Endothelial cell of umbilical vein (primary cell): ENCODE results near the gene IFT27. TPM values are rescaled to one million over a fixed set of nuclear protein-coding genes. Genes with fewer than 3 reads are reported as not detected.

Experiments
- BruUV-seq: library from RNA; stranded (reverse); fragments of 400-500 nt; replicated peaks from 2 replicates; lab custom pipeline; 2021; lab: Mats Ljungman, UMichigan
- CTCF ChIA-PET: fragments of 300-600, 350-600 bp; sonication (Branson Sonifier 250); formaldehyde crosslinking; loops from one replicate; lab custom pipeline; 2021; ENCODE audit warnings: antibody characterized with exemption, inconsistent platforms; lab: Charles Lee
- POLR2A ChIA-PET: fragments of 300-600, 350-600 bp; sonication (Branson Sonifier 250); formaldehyde crosslinking; loops from one replicate; lab custom pipeline; 2021; ENCODE audit warnings: antibody characterized with exemption, inconsistent platforms; lab: Charles Lee
- DNase-seq: peaks from one replicate; pipeline ENCODE4 v3.0.0-alpha.2; 2011; ENCODE audit warnings: low read depth, low spot score
- FAIRE-seq: peaks from 2 replicates; lab custom pipeline; 2011; peaks lifted over from hg19 to GRCh38; lab: Jason Lieb, UNC
- H2AFZ ChIP-seq: 2 replicates; pipeline ENCODE4 v1.6.0; 2012; ENCODE audit warnings: low read depth, low read length, control low read depth, inconsistent platforms
- H3K27ac ChIP-seq: 2 replicates; pipeline ENCODE4 v1.5.1; 2011; ENCODE audit warnings: low read depth, mild to moderate bottlenecking, control low read depth, low read length, moderate library complexity; ENCODE audit not compliant: insufficient read depth
- H3K27me3 ChIP-seq, 2 experiments: 2 replicates each; pipeline versions ENCODE4 v1.6.0 to v1.6.1; 2011; ENCODE audit warnings: low read length in 2 of 2, mixed read lengths in 1 of 2; ENCODE audit not compliant: control insufficient read depth in 2 of 2, insufficient read depth in 2 of 2
- H3K36me3 ChIP-seq, 2 experiments: 2 replicates in 1 of 2; 3 replicates in 1 of 2; pipeline ENCODE4 v1.5.1; 2011; ENCODE audit warnings: low read length in 2 of 2, mild to moderate bottlenecking in 1 of 2, moderate library complexity in 1 of 2; ENCODE audit not compliant: control insufficient read depth in 2 of 2, insufficient read depth in 2 of 2; ENCODE audit errors: extremely low read depth in 1 of 2
- H3K4me1 ChIP-seq: 3 replicates; pipeline ENCODE4 v1.5.1; 2011; ENCODE audit warnings: mild to moderate bottlenecking, low read length; ENCODE audit not compliant: control insufficient read depth, insufficient read depth; ENCODE audit errors: extremely low read depth
- H3K4me2 ChIP-seq: 2 replicates; pipeline ENCODE4 v1.6.1; 2011; ENCODE audit warnings: low read length, control low read depth, mixed read lengths; ENCODE audit not compliant: insufficient read depth
- H3K4me3 ChIP-seq, 3 experiments: fragments of 200-600 bp in 1 of 3; sonication (generic), shearing (Covaris generic) in 1 of 3; replicated peaks in 1 of 3; 2 replicates each; pipeline ENCODE4 v1.5.1; 2011 to 2016; ENCODE audit warnings: control low read depth in 3 of 3, low read length in 3 of 3, mild to moderate bottlenecking in 2 of 3, inconsistent platforms in 1 of 3, low read depth in 1 of 3, moderate library complexity in 1 of 3; ENCODE audit not compliant: insufficient read depth in 1 of 3
- H3K79me2 ChIP-seq: 2 replicates; pipeline ENCODE4 v1.6.0; 2012; ENCODE audit warnings: low read length, inconsistent platforms; ENCODE audit not compliant: control insufficient read depth, insufficient read depth
- H3K9ac ChIP-seq: replicated peaks from 2 replicates; pipeline ENCODE3; 2011; ENCODE audit warnings: low read length, control low read depth; ENCODE audit not compliant: insufficient read depth; ENCODE audit errors: extremely low read depth
- H3K9me1 ChIP-seq: replicated peaks from 3 replicates; pipeline ENCODE4 v1.6.0; 2011; ENCODE audit warnings: mild to moderate bottlenecking, low read length; ENCODE audit not compliant: control insufficient read depth, insufficient read depth; ENCODE audit errors: extremely low read depth
- H3K9me3 ChIP-seq: replicated peaks from 2 replicates; pipeline ENCODE4 v1.5.1; 2012; ENCODE audit warnings: low read length, inconsistent platforms; ENCODE audit not compliant: control insufficient read depth, insufficient read depth
- H4K20me1 ChIP-seq: replicated peaks from 2 replicates; pipeline ENCODE3; 2011; ENCODE audit warnings: mild to moderate bottlenecking, low read length; ENCODE audit not compliant: control insufficient read depth, insufficient read depth; ENCODE audit errors: extremely low read depth
- EZH2 ChIP-seq: IDR thresholded peaks from 2 replicates; pipeline ENCODE4 v1.6.1; 2012; ENCODE audit warnings: borderline replicate concordance, low read depth, mild to moderate bottlenecking, moderate library complexity, low read length, inconsistent platforms; ENCODE audit not compliant: severe bottlenecking
- FOS ChIP-seq: IDR thresholded peaks from 2 replicates; pipeline ENCODE4 v1.6.1; 2011; ENCODE audit warnings: mild to moderate bottlenecking, low read length, moderate library complexity, borderline replicate concordance; ENCODE audit not compliant: insufficient read depth
- GATA2 ChIP-seq: IDR thresholded peaks from 2 replicates; pipeline ENCODE4 v1.7.0; 2011; ENCODE audit warnings: low read depth, mild to moderate bottlenecking, moderate library complexity, mixed read lengths, low read length; ENCODE audit not compliant: insufficient read length, insufficient read depth
- JUN ChIP-seq: IDR thresholded peaks from 2 replicates; pipeline ENCODE4 v1.6.1; 2011; ENCODE audit warnings: borderline replicate concordance, low read depth; ENCODE audit not compliant: insufficient read length, insufficient read depth
- MAX ChIP-seq: IDR thresholded peaks from 2 replicates; pipeline ENCODE4 v1.6.1; 2011; ENCODE audit not compliant: insufficient read depth, insufficient read length
- MYC ChIP-seq: IDR thresholded peaks from one replicate; pipeline ENCODE4 v1.6.1; 2011; ENCODE audit warnings: mild to moderate bottlenecking, low read depth, low read length
- POLR2A ChIP-seq: IDR thresholded peaks from 2 replicates; pipeline ENCODE4 v1.6.1; 2012; ENCODE audit warnings: low read depth, mild to moderate bottlenecking, control low read depth, low read length
- POLR2AphosphoS5 ChIP-seq: IDR thresholded peaks from 2 replicates; pipeline ENCODE4 v1.6.1; 2012; ENCODE audit warnings: low read depth, mild to moderate bottlenecking, control low read depth, low read length, moderate library complexity; ENCODE audit not compliant: insufficient read depth
- dilution Hi-C: fragments of 300-500 bp; cut with MboI; formaldehyde crosslinking; loops from one replicate; pipeline ENCODE4 v1.15.0; 2019; ENCODE audit warnings: low sequenced_read_pairs; ENCODE audit not compliant: extremely low pct_ligation_motif_present
- intact Hi-C: fragments of 100-400 bp; cut with micrococcal nuclease; formaldehyde crosslinking; loops from one replicate; pipeline ENCODE4 v1.10.0; 2022
- polyA plus RNA-seq, 4 experiments: library from polyadenylated mRNA; depleted of rRNA in 3 of 4; stranded (reverse) in 3 of 4; unstranded in 1 of 4; fragments of >200 nt; gene quantifications; 2 replicates each; pipeline versions ENCODE4 v1.2.1 to v1.2.3, GENCODE V29; 2011 to 2012; ENCODE audit warnings: missing spikeins in 1 of 4
- total RNA-seq: library from RNA; stranded (reverse); gene quantifications from 2 replicates; pipeline ENCODE4 v1.2.3, GENCODE V29; 2021
- TF ChIP-seq, protein P1 (sequence below), 2 donors: IDR thresholded peaks; 1 replicate in 1 of 2; 2 replicates in 1 of 2; pipeline ENCODE4 v1.5.1; 2011; ENCODE audit warnings: low read length in 2 of 2, mild to moderate bottlenecking in 2 of 2, moderate library complexity in 2 of 2, control low read depth in 1 of 2, inconsistent platforms in 1 of 2, low read depth in 1 of 2; ENCODE audit not compliant: insufficient read depth in 1 of 2; ENCODE audit errors: extremely low read depth in 1 of 2

Gene IFT27
- total and polyA plus RNA-seq, 2 donors (not counting 3 experiments of a cell fraction or from before 2014, with no cell fraction given), result 29.9 to 33.7 TPM

DNA sequence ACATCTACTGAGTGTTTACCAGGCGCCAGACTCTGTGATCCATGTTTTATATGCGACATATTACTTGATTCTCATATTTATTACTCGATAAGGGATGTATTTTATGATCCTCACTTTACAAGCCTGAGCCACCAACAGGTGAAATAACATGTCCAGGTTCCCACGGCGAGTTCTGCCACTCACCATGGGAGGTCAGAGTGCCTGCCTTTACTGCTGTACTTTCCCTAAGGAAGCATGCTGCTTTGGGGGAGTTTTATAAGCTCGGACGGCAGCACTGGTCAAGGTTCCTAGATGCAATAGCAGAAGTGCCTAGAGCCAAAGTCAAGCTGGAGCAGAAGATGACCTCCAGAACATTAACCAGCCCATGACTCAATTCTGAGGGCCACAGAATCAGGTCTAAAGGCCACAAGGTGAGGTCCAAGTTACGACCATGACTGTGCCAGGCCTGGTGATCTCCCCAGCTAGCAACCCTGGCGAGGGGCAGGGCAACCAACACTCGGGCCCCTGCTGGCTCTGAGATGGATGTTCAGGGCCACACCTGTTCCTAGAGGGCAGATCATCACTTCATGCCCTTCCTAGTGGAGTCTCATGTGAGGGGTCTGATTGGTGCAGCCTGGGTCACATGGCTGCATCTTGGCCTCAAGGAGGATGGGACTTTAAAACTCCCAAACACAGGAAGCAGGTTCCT lies 14.2 kb downstream of the IFT27 start:
- TF ChIP-seq EZH2, result no peak
- no peak for TF ChIP-seq JUN
- TF ChIP-seq, protein P1, sequence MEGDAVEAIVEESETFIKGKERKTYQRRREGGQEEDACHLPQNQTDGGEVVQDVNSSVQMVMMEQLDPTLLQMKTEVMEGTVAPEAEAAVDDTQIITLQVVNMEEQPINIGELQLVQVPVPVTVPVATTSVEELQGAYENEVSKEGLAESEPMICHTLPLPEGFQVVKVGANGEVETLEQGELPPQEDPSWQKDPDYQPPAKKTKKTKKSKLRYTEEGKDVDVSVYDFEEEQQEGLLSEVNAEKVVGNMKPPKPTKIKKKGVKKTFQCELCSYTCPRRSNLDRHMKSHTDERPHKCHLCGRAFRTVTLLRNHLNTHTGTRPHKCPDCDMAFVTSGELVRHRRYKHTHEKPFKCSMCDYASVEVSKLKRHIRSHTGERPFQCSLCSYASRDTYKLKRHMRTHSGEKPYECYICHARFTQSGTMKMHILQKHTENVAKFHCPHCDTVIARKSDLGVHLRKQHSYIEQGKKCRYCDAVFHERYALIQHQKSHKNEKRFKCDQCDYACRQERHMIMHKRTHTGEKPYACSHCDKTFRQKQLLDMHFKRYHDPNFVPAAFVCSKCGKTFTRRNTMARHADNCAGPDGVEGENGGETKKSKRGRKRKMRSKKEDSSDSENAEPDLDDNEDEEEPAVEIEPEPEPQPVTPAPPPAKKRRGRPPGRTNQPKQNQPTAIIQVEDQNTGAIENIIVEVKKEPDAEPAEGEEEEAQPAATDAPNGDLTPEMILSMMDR (IDR thresholded peaks at IDR 0.05; ENCODE audit: extremely low read depth in 1 of 2, insufficient read depth in 1 of 2, low read depth in 1 of 2, low read length in 2 of 2), result no peak
- TF ChIP-seq GATA2, result no peak
- no peak for TF ChIP-seq POLR2AphosphoS5
- TF ChIP-seq FOS, result no peak
- TF ChIP-seq MYC, result no peak
- no peak for TF ChIP-seq POLR2A
- no peak for TF ChIP-seq MAX
- Histone ChIP-seq H3K27ac (no peak overlapping the region), H3K4me2 (no peak overlapping the region), H3K36me3 (peaks cover 0 to 9% of the 10 kb centered on the region in 2 experiments), H3K79me2 (no peaks in the 10 kb centered on the region), H4K20me1 (no peaks in the 10 kb centered on the region), H2AFZ (no peak overlapping the region), H3K9me1 (no peaks in the 10 kb centered on the region), H3K9ac (no peak overlapping the region), H3K9me3 (no peaks in the 10 kb centered on the region), H3K27me3 (no peaks in the 10 kb centered on the region), H3K4me1 (no peaks in the 10 kb centered on the region), H3K4me3 (no peak overlapping the region)
- BruUV-seq, result no TSS peak
- POLR2A ChIA-PET, result no interaction called here
- CTCF ChIA-PET, result interaction anchor here (1.1 to 2.2 kb wide), 2 partner anchors 10 to 12 kb away, joined by 3 to 10 read pairs; no protein-coding TSS in a partner anchor
- FAIRE-seq (no peak), DNase-seq (no peak)
- dilution Hi-C loops (no loop called here), intact Hi-C loops (no loop called here)
